Activated T-cell treated with anti-CD3 and anti-CD28 coated beads, Interleukin-2, amount 50 U/mL, for 4 hours (primary cell): Measurements from ENCODE around the gene PANK2. TPM values are rescaled to one million over a fixed set of nuclear protein-coding genes. Genes with fewer than 3 reads are reported as not detected.
"Not testable (repeated sequence)": the region's sequence is repeated elsewhere in the genome, so short reads cannot be mapped to it uniquely, and the experiment has no call there.

ENCODE experiments used
- ATAC-seq, 2 donors: fragments of 200-7000 bp; cut with Tn5 transposase; one replicate each; pipeline ENCODE4 v1.10.0; 2021
- DNase-seq: peaks from one replicate; pipeline ENCODE4 v3.0.0-alpha.2; 2020
- H3K27me3 Mint-ChIP-seq: one replicate; pipeline ENCODE4 v1.8.0; 2021; ENCODE audit warnings: low read depth, mixed read lengths
- H3K36me3 Mint-ChIP-seq: one replicate; pipeline ENCODE4 v1.8.0; 2022; ENCODE audit warnings: mixed read lengths; ENCODE audit not compliant: insufficient read depth
- H3K4me1 Mint-ChIP-seq: one replicate; pipeline ENCODE4 v1.8.0; 2021; ENCODE audit warnings: low read depth, mixed read lengths
- H3K4me3 Mint-ChIP-seq: one replicate; pipeline ENCODE4 v1.8.0; 2021; ENCODE audit warnings: mild to moderate bottlenecking, moderate library complexity, mixed read lengths
- H3K9me3 Mint-ChIP-seq: one replicate; pipeline ENCODE4 v1.8.0; 2021; ENCODE audit warnings: mixed read lengths
- total RNA-seq, 3 donors: library from RNA; stranded (reverse); gene quantifications; one replicate each; pipeline ENCODE4 v1.2.1, GENCODE V29; 2021

The PANK2 gene
- total RNA-seq, 3 donors from 2014 or later = 32.9 to 37.3 (median 34.1) TPM

GRCh38 chr20:3885715-3886114, 3.5 kb upstream of the PANK2 start:
- Mint-ChIP-seq H3K4me3 (no peak overlapping the region), H3K4me1 (peaks cover 17% of the 10 kb centered on the region), H3K27me3 (no peaks in the 10 kb centered on the region), H3K36me3 (peaks cover 1% of the 10 kb centered on the region), H3K9me3 (no peaks in the 10 kb centered on the region)
- no peak for DNase-seq
- no peak for ATAC-seq

- Mint-ChIP-seq H3K4me3 (peak overlapping the region; percentile 93), H3K36me3 (peaks cover 8% of the 10 kb centered on the region), H3K4me1 (peaks cover 37% of the 10 kb centered on the region), H3K27me3 (no peaks in the 10 kb centered on the region), H3K9me3 (no peaks in the 10 kb centered on the region)
- ATAC-seq (no peak), DNase-seq (no peak)
These were observed 1.1 kb upstream of the PANK2 start for GRCh38 chr20:3887876-3888620.

- DNase-seq (peak; percentile 7), ATAC-seq (peak; percentile 35 to 46)
- Mint-ChIP-seq H3K4me3 (peak overlapping the region; percentile 99), H3K9me3 (no peaks in the 10 kb centered on the region), H3K27me3 (no peaks in the 10 kb centered on the region), H3K36me3 (peaks cover 13% of the 10 kb centered on the region), H3K4me1 (peaks cover 47% of the 10 kb centered on the region)
These were observed 556 bp downstream of the PANK2 start for GRCh38 chr20:3889489-3890397.

- H3K27me3 Mint-ChIP-seq = no peaks in the 10 kb centered on the region
- H3K36me3 Mint-ChIP-seq = peaks cover 14% of the 10 kb centered on the region
- no peaks in the 10 kb centered on the region for H3K9me3 Mint-ChIP-seq
- ATAC-seq (no peak), DNase-seq (no peak)
- H3K4me1 Mint-ChIP-seq = peaks cover 50% of the 10 kb centered on the region
- peak overlapping the region; percentile 99 for H3K4me3 Mint-ChIP-seq
These were observed 1.2 kb downstream of the PANK2 start for GRCh38 chr20:3890398-3890751.

- ATAC-seq (no peak), DNase-seq (no peak)
- Mint-ChIP-seq H3K36me3 (peaks cover 17% of the 10 kb centered on the region), H3K4me3 (peak overlapping the region; percentile 99), H3K9me3 (no peaks in the 10 kb centered on the region), H3K27me3 (no peaks in the 10 kb centered on the region), H3K4me1 (peaks cover 57% of the 10 kb centered on the region)
These were observed 2.1 kb downstream of the PANK2 start for GRCh38 chr20:3890999-3891929.

GRCh38 chr20:3894796-3895195, 5.6 kb downstream of the PANK2 start:
- no peaks in the 10 kb centered on the region for H3K9me3 Mint-ChIP-seq
- peaks cover 17% of the 10 kb centered on the region for H3K36me3 Mint-ChIP-seq
- no peaks in the 10 kb centered on the region for H3K27me3 Mint-ChIP-seq
- ATAC-seq (no peak), DNase-seq (no peak)
- peaks cover 73% of the 10 kb centered on the region for H3K4me1 Mint-ChIP-seq
- H3K4me3 Mint-ChIP-seq = peak overlapping the region; percentile 26

- Mint-ChIP-seq H3K9me3 (no peaks in the 10 kb centered on the region), H3K27me3 (no peaks in the 10 kb centered on the region), H3K4me1 (peaks cover 77% of the 10 kb centered on the region), H3K4me3 (no peak overlapping the region), H3K36me3 (peaks cover 15% of the 10 kb centered on the region)
- no peak for ATAC-seq
- DNase-seq = no peak
These were observed 7.1 kb downstream of the PANK2 start for GRCh38 chr20:3896302-3896701.

GRCh38 chr20:3896853-3897583, 7.8 kb downstream of the PANK2 start:
- Mint-ChIP-seq H3K4me3 (peak overlapping the region; percentile 53), H3K36me3 (peaks cover 13% of the 10 kb centered on the region), H3K27me3 (no peaks in the 10 kb centered on the region), H3K9me3 (no peaks in the 10 kb centered on the region), H3K4me1 (peaks cover 77% of the 10 kb centered on the region)
- no peak for ATAC-seq
- DNase-seq = no peak

GRCh38 chr20:3898181-3898580, 9.0 kb downstream of the PANK2 start:
- not testable (repeated sequence) for H3K27me3 Mint-ChIP-seq, ATAC-seq, H3K9me3 Mint-ChIP-seq, H3K4me3 Mint-ChIP-seq, DNase-seq, H3K36me3 Mint-ChIP-seq
- H3K4me1 Mint-ChIP-seq = peaks cover 74% of the 10 kb centered on the region

- ATAC-seq = no peak
- no peaks in the 10 kb centered on the region for H3K27me3 Mint-ChIP-seq
- no peak for DNase-seq
- H3K4me3 Mint-ChIP-seq = no peak overlapping the region
- H3K4me1 Mint-ChIP-seq = peaks cover 70% of the 10 kb centered on the region
- no peaks in the 10 kb centered on the region for H3K9me3 Mint-ChIP-seq
- peaks cover 6% of the 10 kb centered on the region for H3K36me3 Mint-ChIP-seq
These were observed 9.5 kb downstream of the PANK2 start for GRCh38 chr20:3898639-3899038.

GRCh38 chr20:3900187-3900604, 11.0 kb downstream of the PANK2 start:
- ATAC-seq (peak; percentile 37 to 60), DNase-seq (no peak)
- Mint-ChIP-seq H3K9me3 (no peaks in the 10 kb centered on the region), H3K27me3 (no peaks in the 10 kb centered on the region), H3K4me3 (peak overlapping the region; percentile 4), H3K4me1 (peaks cover 78% of the 10 kb centered on the region), H3K36me3 (peaks cover 3% of the 10 kb centered on the region)

- Mint-ChIP-seq H3K36me3 (no peaks in the 10 kb centered on the region), H3K4me1 (peaks cover 75% of the 10 kb centered on the region), H3K9me3 (no peaks in the 10 kb centered on the region), H3K4me3 (no peak overlapping the region), H3K27me3 (no peaks in the 10 kb centered on the region)
- ATAC-seq = no peak
- DNase-seq = no peak
These were observed 12.0 kb downstream of the PANK2 start for GRCh38 chr20:3901028-3901705.
